Measurements from ENCODE around the gene XRCC1. TPM values are rescaled to one million over a fixed set of nuclear protein-coding genes. Genes with fewer than 3 reads are reported as not detected.

XRCC1 gene, protein sequence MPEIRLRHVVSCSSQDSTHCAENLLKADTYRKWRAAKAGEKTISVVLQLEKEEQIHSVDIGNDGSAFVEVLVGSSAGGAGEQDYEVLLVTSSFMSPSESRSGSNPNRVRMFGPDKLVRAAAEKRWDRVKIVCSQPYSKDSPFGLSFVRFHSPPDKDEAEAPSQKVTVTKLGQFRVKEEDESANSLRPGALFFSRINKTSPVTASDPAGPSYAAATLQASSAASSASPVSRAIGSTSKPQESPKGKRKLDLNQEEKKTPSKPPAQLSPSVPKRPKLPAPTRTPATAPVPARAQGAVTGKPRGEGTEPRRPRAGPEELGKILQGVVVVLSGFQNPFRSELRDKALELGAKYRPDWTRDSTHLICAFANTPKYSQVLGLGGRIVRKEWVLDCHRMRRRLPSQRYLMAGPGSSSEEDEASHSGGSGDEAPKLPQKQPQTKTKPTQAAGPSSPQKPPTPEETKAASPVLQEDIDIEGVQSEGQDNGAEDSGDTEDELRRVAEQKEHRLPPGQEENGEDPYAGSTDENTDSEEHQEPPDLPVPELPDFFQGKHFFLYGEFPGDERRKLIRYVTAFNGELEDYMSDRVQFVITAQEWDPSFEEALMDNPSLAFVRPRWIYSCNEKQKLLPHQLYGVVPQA
- polyA plus RNA-seq (2013, experiment 1 of 2), result 21.2 TPM
- polyA plus RNA-seq (2013, experiment 2 of 2), result 21.8 TPM

DNA sequence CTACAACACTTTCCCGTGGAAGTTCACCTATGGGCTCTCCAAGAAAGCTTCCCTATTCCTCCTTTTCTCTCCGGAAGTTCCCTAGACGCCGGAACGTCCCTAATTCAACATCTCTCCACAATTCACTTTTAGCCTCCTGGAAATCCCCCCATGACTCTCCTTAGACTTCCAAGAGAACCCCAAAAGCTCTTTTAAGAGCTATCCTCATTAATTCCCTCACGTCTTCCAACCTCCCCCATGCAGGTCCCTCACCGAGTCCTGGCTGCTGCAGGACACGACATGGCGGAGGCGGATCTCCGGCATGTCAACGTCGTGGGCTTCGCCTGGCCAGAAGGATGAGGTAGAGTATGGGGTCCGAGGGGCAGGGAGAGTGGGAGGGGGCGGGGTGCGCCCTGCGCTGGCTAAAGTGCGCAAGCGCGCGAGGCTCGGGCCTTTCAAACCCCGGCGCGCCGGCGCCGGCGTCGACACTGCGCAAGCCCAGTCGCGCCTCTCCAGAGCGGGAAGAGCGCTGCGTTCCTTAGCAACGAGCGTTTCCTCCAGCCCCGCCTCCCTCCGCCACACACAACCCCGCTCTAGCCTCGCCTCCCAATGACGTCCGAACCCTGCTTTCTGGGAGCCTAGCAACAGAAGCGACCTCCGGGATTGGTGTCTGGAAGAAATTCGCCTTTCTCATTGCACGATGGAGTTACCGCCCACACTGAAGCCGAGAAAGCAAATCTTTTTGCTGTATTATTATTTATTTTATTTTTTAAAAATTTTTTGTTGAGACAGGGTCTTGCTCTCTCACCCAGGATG is at the start of gene XRCC1, which contains the start of gene PINLYP:
TSS of gene XRCC1 (minus strand) at position 372 of the 795 bp plus-strand sequence. CDS start at position 303, 69 bp downstream.
TSS of gene PINLYP (plus strand) at position 646 of the 795 bp plus-strand sequence. CDS start 1,391 bp downstream, outside the sequence.
- H3K27ac ChIP-seq (ENCODE audit: low read length, poor library complexity, severe bottlenecking), result peak within 1 kb of the TSS; percentile 66
- peak within 1 kb of the TSS; percentile 100 for H3K9ac ChIP-seq (ENCODE audit: low read length)
- peak within 1 kb of the TSS; percentile 69 for H2AK5ac ChIP-seq (ENCODE audit: low read length, severe bottlenecking)
- H3K4me2 ChIP-seq (ENCODE audit: low read length, poor library complexity, severe bottlenecking), result peak within 1 kb of the TSS; percentile 60
- peak within 1 kb of the TSS; percentile 64 for H2BK120ac ChIP-seq (ENCODE audit: low read depth, low read length)
- peak within 1 kb of the TSS; percentile 92 for H2BK5ac ChIP-seq (ENCODE audit: low read depth, low read length, poor library complexity, severe bottlenecking)
- DNase-seq, result peak; percentile 99
- H2BK15ac ChIP-seq (ENCODE audit: low read depth, poor library complexity, severe bottlenecking), result no peak within 1 kb of the TSS
- peak within 1 kb of the TSS; percentile 46 to 74 for H3K4ac ChIP-seq (ENCODE audit: low read depth in 1 of 2, low read length in 2 of 2)
- H4K91ac ChIP-seq (ENCODE audit: low read length), result peak within 1 kb of the TSS; percentile 81
- peaks cover 0 to 20% of the 10 kb centered on the region in 2 experiments for H3K36me3 ChIP-seq (ENCODE audit: control insufficient read depth in 1 of 2, insufficient read depth in 2 of 2, low read depth in 1 of 2, low read length in 2 of 2)
- H3K4me1 ChIP-seq (ENCODE audit: control insufficient read depth, insufficient read depth, low read depth, low read length), result peaks cover 12% of the 10 kb centered on the region
- peak within 1 kb of the TSS; percentile 20 to 71 for H2BK12ac ChIP-seq (ENCODE audit: low read length in 2 of 2)
- H3K27me3 ChIP-seq (ENCODE audit: control insufficient read depth in 1 of 2, insufficient read depth in 1 of 2, low read length in 2 of 2), result no peaks in the 10 kb centered on the region
- peak within 1 kb of the TSS; percentile 89 to 94 for H3K18ac ChIP-seq (ENCODE audit: low read depth in 1 of 2, low read length in 2 of 2)
- H3K9me3 ChIP-seq (ENCODE audit: control insufficient read depth, low read length), result no peaks in the 10 kb centered on the region
- peak within 1 kb of the TSS; percentile 79 for H2AFZ ChIP-seq (ENCODE audit: low read depth, low read length)
- peaks cover 33% of the 10 kb centered on the region for H3K79me1 ChIP-seq (replicated peaks; ENCODE audit: low read length, poor library complexity, severe bottlenecking)
- H4K8ac ChIP-seq (ENCODE audit: low read length), result peak within 1 kb of the TSS; percentile 86
- no peak within 1 kb of the TSS for H3K23ac ChIP-seq (ENCODE audit: low read length in 2 of 2)
- 2% methylated on average over 42 of the region's 51 CpGs for WGBS
- H3K14ac ChIP-seq (ENCODE audit: low read length in 2 of 2), result peak within 1 kb of the TSS in 1 of 2 experiments; percentile 91
- peak within 1 kb of the TSS; percentile 75 to 100 for H3K4me3 ChIP-seq (ENCODE audit: insufficient read depth in 1 of 2, low read depth in 1 of 2, low read length in 2 of 2)

DNA sequence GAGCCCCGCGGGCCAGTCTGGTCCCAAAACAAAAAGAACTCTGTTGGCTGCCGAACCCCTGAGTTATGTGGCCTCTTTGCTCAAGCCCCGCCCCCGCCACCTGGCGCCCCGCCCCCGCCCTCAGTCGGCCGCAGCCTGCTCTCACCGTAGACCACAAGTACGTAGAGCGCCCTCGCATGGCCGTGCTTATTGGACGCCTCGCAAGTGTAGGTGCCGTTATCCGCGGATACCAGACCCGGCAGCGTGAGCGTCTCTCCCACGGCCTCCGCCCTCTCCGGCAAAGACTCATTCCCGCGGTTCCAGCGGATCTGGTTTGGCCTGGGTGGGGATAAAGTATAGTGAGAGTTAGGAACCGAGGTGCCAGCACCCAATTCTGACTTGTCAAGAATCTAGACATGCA is 49.6 kb upstream of the XRCC1 start:
- no peak overlapping the region for H3K4me2 ChIP-seq (ENCODE audit: low read length, poor library complexity, severe bottlenecking)
- peak overlapping the region; percentile 39 for H4K8ac ChIP-seq (ENCODE audit: low read length)
- no peak overlapping the region for H4K91ac ChIP-seq (ENCODE audit: low read length)
- H2AK5ac ChIP-seq (ENCODE audit: low read length, severe bottlenecking), result no peak overlapping the region
- no peaks in the 10 kb centered on the region for H3K9me3 ChIP-seq (ENCODE audit: control insufficient read depth, low read length)
- 20% methylated on average over 30 of the region's 30 CpGs for WGBS
- H3K36me3 ChIP-seq (ENCODE audit: control insufficient read depth in 1 of 2, insufficient read depth in 2 of 2, low read depth in 1 of 2, low read length in 2 of 2), result peaks cover 0 to 45% of the 10 kb centered on the region in 2 experiments
- H3K27me3 ChIP-seq (ENCODE audit: control insufficient read depth in 1 of 2, insufficient read depth in 1 of 2, low read length in 2 of 2), result peaks cover 0 to 14% of the 10 kb centered on the region in 2 experiments
- H3K4me3 ChIP-seq (ENCODE audit: insufficient read depth in 1 of 2, low read depth in 1 of 2, low read length in 2 of 2), result no peak overlapping the region
- H2BK15ac ChIP-seq (ENCODE audit: low read depth, poor library complexity, severe bottlenecking), result no peak overlapping the region
- H2BK12ac ChIP-seq (ENCODE audit: low read length in 2 of 2), result no peak overlapping the region
- H3K9ac ChIP-seq (ENCODE audit: low read length), result no peak overlapping the region
- no peak overlapping the region for H2AFZ ChIP-seq (ENCODE audit: low read depth, low read length)
- no peak overlapping the region for H3K14ac ChIP-seq (ENCODE audit: low read length in 2 of 2)
- H3K27ac ChIP-seq (ENCODE audit: low read length, poor library complexity, severe bottlenecking), result no peak overlapping the region
- H3K18ac ChIP-seq (ENCODE audit: low read depth in 1 of 2, low read length in 2 of 2), result no peak overlapping the region
- no peak overlapping the region for H3K4ac ChIP-seq (ENCODE audit: low read depth in 1 of 2, low read length in 2 of 2)
- H3K4me1 ChIP-seq (ENCODE audit: control insufficient read depth, insufficient read depth, low read depth, low read length), result peaks cover 6% of the 10 kb centered on the region
- no peak overlapping the region for H2BK120ac ChIP-seq (ENCODE audit: low read depth, low read length)
- DNase-seq, result peak; percentile 37
- H3K23ac ChIP-seq (ENCODE audit: low read length in 2 of 2), result no peak overlapping the region
- no peak overlapping the region for H2BK5ac ChIP-seq (ENCODE audit: low read depth, low read length, poor library complexity, severe bottlenecking)
- peaks cover 25% of the 10 kb centered on the region for H3K79me1 ChIP-seq (replicated peaks; ENCODE audit: low read length, poor library complexity, severe bottlenecking)

DNA sequence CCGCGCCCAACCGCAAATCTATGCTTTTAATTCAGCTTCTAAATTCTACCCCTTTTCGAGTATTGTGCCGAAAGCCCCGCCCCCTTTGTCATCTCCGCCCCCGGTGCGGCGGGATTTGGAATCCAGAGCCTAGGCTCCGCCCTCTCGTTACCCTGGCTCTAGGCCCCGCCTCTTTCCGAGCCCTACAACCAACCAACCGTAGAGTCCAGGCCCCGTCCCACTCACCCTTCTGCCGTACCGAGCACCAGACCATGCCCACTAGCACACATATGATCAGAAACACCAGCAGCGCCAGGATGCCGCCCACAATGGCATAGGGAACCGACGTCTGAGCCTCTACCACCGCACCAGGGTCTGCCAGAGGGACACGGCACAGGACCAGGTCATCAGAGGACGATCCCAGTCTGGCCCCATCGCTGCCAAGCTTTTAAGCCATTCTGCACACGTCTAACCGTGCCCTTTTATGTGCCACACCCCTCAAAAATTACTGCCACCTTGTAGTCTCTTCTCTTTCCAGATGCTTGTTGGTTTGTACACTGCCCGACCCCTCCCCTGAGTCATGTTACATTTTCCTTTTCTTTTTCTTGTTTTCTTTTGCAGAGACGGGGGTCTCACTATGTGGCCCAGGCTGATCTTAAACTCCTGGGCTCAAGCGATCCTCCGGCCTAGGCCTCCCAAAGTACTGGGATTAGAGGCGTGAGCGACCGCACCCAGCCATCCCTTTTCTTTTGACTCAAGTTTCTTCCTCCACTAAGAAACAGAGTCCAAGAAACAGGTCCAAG is 48.8 kb upstream of the XRCC1 start:
- WGBS, result 92% methylated on average over 35 of the region's 35 CpGs
- Histone ChIP-seq H2AK5ac (ENCODE audit: low read length, severe bottlenecking) (no peak overlapping the region), H3K18ac (ENCODE audit: low read depth in 1 of 2, low read length in 2 of 2) (no peak overlapping the region), H4K8ac (ENCODE audit: low read length) (no peak overlapping the region), H3K23ac (ENCODE audit: low read length in 2 of 2) (no peak overlapping the region), H3K4me1 (ENCODE audit: control insufficient read depth, insufficient read depth, low read depth, low read length) (peaks cover 9% of the 10 kb centered on the region), H2AFZ (ENCODE audit: low read depth, low read length) (no peak overlapping the region), H3K27me3 (ENCODE audit: control insufficient read depth in 1 of 2, insufficient read depth in 1 of 2, low read length in 2 of 2) (peaks cover 0 to 14% of the 10 kb centered on the region in 2 experiments), H2BK15ac (ENCODE audit: low read depth, poor library complexity, severe bottlenecking) (no peak overlapping the region), H2BK12ac (ENCODE audit: low read length in 2 of 2) (no peak overlapping the region), H2BK120ac (ENCODE audit: low read depth, low read length) (no peak overlapping the region), H4K91ac (ENCODE audit: low read length) (no peak overlapping the region), H3K27ac (ENCODE audit: low read length, poor library complexity, severe bottlenecking) (no peak overlapping the region), H3K4ac (ENCODE audit: low read depth in 1 of 2, low read length in 2 of 2) (no peak overlapping the region), H3K14ac (ENCODE audit: low read length in 2 of 2) (no peak overlapping the region), H3K4me2 (ENCODE audit: low read length, poor library complexity, severe bottlenecking) (no peak overlapping the region), H2BK5ac (ENCODE audit: low read depth, low read length, poor library complexity, severe bottlenecking) (no peak overlapping the region), H3K36me3 (ENCODE audit: control insufficient read depth in 1 of 2, insufficient read depth in 2 of 2, low read depth in 1 of 2, low read length in 2 of 2) (peaks cover 0 to 45% of the 10 kb centered on the region in 2 experiments), H3K79me1 (replicated peaks; ENCODE audit: low read length, poor library complexity, severe bottlenecking) (peaks cover 24% of the 10 kb centered on the region), H3K4me3 (ENCODE audit: insufficient read depth in 1 of 2, low read depth in 1 of 2, low read length in 2 of 2) (no peak overlapping the region), H3K9me3 (ENCODE audit: control insufficient read depth, low read length) (no peaks in the 10 kb centered on the region), H3K9ac (ENCODE audit: low read length) (no peak overlapping the region)
- DNase-seq, result no peak
